B cell (primary cell): ENCODE results near the gene GXYLT1.

Experiments used
- CTCF ChIP-seq: fragments of 200-600 bp; IDR thresholded peaks from one replicate; pipeline ENCODE4 v1.8.0; 2022; ENCODE audit warnings: antibody characterized with exemption, mild to moderate bottlenecking
- EZH2 ChIP-seq: IDR thresholded peaks from 2 replicates; pipeline ENCODE4 v1.6.1; 2012; ENCODE audit warnings: borderline replicate concordance, low read depth, mild to moderate bottlenecking, moderate library complexity, low read length; ENCODE audit not compliant: insufficient read depth, poor library complexity, severe bottlenecking

- TF ChIP-seq CTCF (no peak), EZH2 (no peak)
Observed at GRCh38 chr12:42192686-42193085, 48.0 kb upstream of the GXYLT1 start.
